ENCODE data around the gene RALGAPA1.

DNA sequence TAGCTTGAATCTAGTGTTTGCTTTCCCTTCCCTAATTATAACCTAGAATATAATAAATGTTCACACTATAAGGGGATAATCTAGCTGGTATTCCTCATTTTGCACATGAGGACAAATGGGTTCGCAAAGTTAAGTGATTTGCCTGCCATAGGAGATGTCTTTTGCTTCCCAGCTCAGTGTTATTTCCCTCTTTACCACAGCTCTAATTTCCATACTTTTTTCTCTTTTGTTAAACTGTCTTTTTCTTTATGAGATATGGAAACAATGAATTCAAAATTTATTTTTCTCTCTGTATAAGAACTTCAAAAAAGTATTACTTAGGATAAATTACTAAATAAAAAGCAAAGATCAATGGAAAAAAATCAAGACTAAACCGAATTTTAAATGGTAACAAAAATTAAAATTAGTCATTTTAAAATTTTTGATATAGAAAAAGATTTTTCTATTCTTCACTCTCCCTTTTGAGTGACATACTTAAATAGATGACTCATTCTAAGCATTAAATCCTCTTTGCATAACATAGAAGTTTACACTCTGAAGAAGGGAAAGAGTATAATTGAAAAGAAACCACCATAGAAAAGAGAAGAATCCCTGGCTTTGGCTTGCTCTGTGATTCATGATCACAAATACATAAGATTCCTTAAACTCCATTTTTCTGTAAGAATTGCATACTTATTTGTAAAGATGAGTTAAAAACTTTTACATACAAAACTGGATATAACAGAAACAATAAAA, 177.9 kb downstream of the RALGAPA1 start:
- TF ChIP-seq CTCF (IDR thresholded peaks at IDR 0.05; ENCODE audit: low read depth, low read length, poor library complexity, severe bottlenecking) (no peak), EZH2phosphoT487 (IDR thresholded peaks at IDR 0.05; ENCODE audit: borderline replicate concordance, low read length) (no peak)

Measured in DOHH2 (cell line).